IPS-NIHi7 (cell line): Measurements from ENCODE around the gene TNS4.
A peak's percentile ranks its signal among the peaks of the same experiment; 100 is the strongest.

Experiments used
- DNase-seq: peaks from one replicate; pipeline ENCODE4 v3.0.0; 2012; ENCODE audit warnings: mixed read lengths; ENCODE audit errors: extremely low spot score

Gene TNS4

DNA sequence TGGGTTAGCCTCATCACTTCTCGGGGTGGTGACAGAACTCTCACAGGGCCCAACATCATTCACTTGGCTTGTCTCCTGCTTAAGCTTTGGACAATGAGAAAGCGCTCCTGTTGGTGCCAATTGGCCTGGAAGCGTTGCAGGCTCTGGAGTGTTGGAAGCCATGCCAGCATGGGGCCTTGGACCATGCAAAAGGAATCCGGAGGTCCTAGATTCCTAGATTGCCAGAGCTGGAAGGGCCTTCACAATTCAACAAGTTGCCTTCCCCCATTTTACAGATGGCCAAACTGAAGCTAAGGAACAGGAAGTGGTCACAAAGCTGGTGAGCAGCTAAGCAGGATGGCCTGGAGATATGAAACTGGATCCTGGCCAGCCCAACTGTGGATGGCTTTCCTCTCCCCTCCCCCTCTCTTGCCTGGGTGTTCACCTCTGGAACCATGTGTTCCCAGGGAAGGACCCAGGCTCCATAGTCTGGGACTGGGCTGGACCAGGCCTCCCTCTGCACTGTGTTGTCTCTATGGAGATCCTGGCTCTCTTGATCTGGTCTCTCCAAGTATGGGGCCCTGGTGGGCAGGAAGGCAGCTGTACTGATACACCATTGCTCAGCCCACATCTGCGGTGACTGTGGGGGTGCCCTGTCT, 64.2 kb downstream of the TNS4 start:
- no peak for DNase-seq

DNA sequence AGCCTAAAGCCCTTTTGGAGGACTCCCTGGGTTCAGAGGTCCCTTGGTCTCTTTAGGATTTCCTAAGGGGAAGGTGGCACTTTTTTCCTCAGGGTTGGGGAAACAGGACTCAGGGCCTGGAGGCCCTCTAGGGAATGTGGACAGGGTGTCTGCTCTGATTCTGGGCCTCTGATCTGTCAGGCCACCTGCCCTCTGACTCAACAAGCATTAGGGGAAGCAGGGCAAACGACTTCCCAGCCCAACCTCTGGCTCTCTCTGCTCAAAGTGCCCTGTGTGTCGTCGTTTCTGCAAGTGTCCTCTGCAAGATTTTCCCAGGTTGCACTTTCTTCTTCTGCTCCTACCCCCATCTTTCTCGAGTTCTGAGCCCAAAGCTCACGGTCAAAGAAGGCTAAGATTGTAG, 64.8 kb downstream of the TNS4 start:
- DNase-seq: no peak

DNA sequence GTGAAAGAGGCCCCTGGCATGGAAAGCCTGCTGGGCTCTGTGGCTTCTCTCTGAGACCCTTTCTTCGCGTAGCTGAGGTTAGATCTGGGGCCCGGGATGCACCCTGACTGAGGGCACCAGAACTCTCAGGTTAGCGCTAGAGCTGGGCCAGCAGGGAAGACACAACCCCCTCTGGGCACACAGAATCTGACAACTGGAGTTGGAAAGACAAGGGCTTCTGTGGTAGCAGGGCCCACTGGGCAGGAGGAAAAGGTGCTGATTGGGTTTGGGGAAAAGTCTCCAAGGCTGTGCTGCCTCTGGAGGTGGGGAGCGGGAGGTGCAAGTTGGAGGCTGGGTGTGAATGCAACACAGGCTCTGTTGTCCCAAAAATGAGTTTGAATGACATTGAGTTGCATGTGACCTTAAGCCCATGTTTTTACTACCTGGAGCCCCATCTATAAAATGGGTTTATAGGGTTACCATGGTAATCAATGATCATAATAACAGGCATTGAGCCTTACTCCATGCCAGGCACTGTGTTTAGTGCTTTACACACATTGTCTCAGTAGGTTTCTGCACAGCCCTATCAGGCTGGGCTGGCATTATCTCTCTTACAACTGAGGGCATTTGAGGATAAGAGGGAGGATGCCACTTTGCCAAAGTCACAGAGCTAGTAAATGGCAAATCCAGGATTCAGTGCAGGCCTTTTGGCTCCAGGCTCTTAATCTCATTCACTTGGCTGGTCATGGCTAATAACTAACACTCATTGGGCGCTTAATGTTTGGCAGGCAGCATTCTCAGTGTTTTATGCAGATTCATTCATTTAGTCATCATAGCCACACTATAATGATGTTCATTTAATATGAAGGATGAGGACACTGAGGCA, 67.6 kb downstream of the TNS4 start:
- DNase-seq: peak; percentile 71

DNA sequence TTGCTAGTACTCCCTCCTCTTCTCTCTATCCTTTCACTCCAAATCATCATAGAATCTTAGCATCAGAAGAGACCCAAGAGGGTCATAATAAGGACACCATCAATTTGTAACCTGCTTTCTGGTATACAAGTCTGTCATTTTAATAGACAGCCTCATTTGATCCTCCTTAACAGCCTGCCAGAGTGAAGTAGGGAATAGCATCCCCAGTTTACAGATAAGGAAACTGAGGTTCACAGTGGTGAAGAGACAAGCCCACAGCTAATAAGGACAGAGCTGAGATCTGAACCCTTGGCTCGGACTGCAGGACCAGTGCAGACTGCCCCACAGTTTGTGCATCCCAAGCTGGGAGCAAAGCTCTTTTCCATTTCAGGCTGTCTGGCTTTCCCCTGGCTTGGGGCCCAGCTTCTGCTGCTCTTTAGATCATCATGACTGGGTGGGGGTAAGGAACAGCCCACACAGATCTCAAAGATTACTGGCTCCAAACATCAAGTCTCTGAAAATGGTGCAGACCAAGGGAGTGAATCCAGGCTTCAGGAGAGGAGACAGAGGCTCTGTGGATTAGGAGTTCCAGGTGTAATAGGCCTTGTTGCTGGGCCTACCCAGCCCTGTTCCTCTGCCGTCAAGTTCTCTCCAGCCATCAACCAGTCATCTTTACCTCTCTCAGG, 68.4 kb downstream of the TNS4 start:
- no peak for DNase-seq

DNA sequence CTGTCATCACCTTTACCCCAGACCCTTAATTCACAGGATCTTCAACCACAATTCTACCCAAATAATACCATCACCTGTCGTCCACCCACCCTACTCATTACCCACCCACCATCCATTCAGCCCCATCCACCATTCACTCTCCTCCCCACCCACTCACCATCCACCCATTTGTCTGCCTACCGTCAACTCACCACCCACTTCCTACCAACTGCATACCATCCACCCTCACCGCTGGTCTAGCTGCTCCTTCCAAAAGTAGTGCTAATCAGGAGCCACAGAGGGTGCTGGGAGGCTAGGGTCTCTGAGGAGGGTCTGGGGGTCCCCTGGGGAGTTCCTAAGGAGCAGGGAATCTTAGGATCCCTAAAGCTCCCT, 70.2 kb downstream of the TNS4 start:
- no peak for DNase-seq

DNA sequence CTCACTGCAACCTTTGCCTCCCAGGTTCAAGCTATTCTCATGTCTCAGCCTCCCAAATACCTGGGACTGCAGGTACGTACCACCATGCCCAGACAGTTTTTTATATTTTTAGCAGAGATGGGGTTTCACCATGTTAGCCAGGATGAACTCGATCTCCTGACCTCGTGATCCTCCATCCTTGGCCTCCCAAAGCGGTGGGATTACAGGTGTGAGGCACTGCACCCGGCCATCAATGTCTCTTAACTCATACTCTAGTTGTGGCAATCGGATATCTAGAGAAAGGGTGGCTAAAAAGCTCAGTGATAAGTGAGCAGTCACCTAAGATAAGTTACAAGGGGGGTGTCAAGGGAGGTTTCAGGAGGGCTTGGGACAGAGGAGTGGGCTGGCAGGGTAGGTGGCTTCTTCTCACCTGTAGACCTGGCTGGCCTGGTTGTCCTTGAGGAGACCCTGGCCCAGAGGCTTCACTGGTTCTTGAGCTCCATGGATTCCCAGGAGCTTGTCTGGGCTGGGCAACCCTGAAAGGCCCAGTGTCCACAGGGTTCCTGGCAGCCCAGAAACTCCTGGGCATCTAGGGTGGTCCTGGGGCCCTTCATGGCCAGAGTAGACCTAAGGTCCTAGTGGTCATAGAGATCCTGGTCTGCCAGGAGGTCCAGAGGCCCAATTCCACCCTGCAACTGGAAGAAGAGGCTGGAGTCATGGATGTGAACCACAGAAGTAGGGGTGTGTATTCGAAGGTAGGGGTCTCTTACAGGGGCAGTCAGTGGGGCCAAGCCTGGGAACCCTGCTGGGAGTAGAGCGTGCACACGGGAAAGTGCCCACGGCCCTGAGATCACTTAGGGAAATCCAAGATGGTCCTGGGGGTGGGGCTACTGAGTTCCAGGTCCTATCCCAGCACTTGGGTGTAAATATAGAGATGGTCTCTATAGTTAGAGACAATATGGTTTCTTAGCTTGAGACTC, 70.9 kb downstream of the TNS4 start:
- no peak for DNase-seq

DNA sequence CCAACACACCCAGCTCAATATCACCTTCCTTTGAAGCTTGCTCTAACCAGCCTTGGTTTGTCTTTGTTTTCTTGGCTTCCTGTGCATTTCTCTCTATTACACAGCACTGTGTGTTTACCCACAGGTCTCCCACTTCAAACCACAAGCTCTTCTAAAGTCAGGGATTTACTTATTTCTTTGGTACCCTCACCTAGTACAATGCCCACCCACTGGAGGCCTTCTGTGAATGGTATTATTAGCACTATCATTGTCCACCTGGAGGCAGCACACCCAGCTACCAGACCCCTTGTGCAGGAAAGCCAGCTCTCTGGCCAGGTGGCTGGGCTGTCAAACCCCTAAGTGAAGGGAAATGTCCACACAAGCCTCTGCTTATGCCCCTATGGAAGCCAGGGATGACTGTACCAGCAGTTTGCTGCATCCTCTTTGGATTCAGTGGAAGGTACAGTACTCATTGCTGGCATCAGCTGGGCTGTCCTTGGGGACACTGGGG, 74.4 kb downstream of the TNS4 start:
- no peak for DNase-seq
